ENCODE data around the gene CIZ1. TPM values are rescaled to one million over a fixed set of nuclear protein-coding genes. Genes with fewer than 3 reads are reported as not detected.

The CIZ1 gene
- polyA plus RNA-seq, 1 experiment, result 26.9 TPM

DNA sequence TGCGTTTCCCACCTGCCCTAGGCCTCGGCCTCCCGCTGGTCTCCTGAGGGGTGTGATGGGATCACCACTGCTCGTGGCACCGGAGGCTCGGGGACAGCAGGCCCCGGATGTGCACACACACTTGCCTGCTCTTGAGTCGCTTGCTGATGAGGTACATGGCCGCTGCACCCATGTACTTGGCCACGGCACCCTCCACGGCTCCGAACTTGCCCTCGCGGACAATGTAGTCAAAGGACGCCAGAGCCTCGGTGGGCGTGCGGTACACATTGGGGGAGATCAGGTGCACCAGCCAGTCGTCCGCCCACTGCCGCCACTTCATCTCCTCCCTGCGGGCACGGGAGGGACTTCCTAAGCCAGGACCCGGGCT lies 68.6 kb downstream of the CIZ1 start:
- H3K27ac ChIP-seq (ENCODE audit: low read depth, low read length), result no peak overlapping the region
- H3K27me3 ChIP-seq (ENCODE audit: control insufficient read depth, insufficient read depth, low read length), result no peaks in the 10 kb centered on the region
- POLR2A ChIA-PET, result no interaction called here
- TF ChIP-seq, protein P1, sequence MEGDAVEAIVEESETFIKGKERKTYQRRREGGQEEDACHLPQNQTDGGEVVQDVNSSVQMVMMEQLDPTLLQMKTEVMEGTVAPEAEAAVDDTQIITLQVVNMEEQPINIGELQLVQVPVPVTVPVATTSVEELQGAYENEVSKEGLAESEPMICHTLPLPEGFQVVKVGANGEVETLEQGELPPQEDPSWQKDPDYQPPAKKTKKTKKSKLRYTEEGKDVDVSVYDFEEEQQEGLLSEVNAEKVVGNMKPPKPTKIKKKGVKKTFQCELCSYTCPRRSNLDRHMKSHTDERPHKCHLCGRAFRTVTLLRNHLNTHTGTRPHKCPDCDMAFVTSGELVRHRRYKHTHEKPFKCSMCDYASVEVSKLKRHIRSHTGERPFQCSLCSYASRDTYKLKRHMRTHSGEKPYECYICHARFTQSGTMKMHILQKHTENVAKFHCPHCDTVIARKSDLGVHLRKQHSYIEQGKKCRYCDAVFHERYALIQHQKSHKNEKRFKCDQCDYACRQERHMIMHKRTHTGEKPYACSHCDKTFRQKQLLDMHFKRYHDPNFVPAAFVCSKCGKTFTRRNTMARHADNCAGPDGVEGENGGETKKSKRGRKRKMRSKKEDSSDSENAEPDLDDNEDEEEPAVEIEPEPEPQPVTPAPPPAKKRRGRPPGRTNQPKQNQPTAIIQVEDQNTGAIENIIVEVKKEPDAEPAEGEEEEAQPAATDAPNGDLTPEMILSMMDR (IDR thresholded peaks at IDR 0.05; ENCODE audit: low read depth, low read length), result no peak
- no peak for DNase-seq (ENCODE audit: low read depth, low spot score)
- CTCF ChIA-PET, result no interaction called here
- no peaks in the 10 kb centered on the region; the same call in 1 of the 2 replicates for H3K9me3 ChIP-seq (ENCODE audit: control insufficient read depth, insufficient read depth, low read length)
- H3K4me3 ChIP-seq (ENCODE audit: low read depth, low read length), result no peak overlapping the region

DNA sequence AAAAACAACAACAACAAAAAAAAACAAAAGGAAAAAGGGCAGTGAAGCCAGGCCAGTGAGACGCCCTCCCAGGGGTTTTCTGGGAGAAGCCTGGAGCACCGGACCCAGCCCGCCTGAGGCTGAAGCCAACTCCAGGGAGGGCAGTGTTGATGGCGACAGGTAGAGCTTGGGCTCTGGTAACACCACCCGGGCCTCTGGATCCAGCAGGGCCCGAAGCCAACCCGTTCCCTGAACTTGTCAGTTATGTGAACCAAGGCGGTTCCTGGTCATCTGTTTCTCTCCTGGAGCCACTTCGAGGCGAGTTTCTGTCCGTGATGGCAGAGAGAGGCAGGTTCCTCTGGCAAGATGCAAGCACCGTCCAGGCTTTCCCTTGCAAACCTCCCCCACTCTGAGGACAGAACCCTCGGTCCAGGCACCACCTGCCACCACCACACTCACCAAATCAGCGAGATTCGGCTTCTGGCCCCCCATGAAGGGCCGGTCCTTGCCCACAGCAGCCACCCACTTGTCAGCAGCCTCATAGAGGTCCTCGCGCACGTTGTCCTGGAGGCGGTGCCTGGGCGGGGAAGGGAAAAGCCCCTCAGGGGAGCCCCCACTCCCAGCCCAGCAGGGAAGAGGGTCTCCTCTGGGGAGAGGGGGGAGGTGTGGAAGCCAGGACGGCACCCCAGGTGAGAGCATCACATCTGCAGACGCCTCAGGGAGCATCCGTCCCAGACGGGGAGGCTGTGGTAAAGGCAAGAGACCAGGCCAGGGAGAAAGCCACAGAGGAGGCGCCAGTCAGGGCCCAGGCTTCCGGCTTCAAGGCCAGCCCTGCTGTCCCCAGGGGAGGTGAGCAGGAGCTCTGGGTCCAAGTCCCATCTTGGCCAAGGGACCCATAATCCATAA lies 69.2 kb downstream of the CIZ1 start:
- DNase-seq (ENCODE audit: low read depth, low spot score), result no peak
- Histone ChIP-seq H3K4me3 (ENCODE audit: low read depth, low read length) (no peak overlapping the region), H3K9me3 (ENCODE audit: control insufficient read depth, insufficient read depth, low read length) (no peaks in the 10 kb centered on the region), H3K27me3 (ENCODE audit: control insufficient read depth, insufficient read depth, low read length) (no peaks in the 10 kb centered on the region), H3K27ac (ENCODE audit: low read depth, low read length) (no peak overlapping the region)
- POLR2A ChIA-PET, result no interaction called here
- TF ChIP-seq, protein P1 (IDR thresholded peaks at IDR 0.05; ENCODE audit: low read depth, low read length), result no peak
- CTCF ChIA-PET, result no interaction called here

DNA sequence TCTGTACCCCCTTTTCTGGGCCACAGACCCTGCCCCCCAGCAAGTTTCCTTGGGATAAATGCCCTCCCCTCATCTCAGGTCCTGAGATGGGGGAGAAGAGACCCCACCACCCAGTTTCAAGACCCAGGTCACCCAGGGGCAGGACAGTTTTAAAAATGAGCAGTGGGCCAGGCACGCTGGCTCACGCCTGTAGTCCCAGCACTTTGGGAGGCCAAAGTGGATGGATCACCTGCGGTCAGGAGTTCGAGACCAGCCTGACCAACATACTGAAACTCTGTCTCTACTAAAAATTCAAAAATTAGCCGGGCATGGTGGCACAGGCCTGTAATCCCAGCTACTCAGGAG lies 69.9 kb downstream of the CIZ1 start:
- CTCF ChIA-PET, result interaction anchor here (0.7 kb wide), 1 partner anchor 13 kb away, joined by 4 read pairs; no protein-coding TSS in a partner anchor

DNA sequence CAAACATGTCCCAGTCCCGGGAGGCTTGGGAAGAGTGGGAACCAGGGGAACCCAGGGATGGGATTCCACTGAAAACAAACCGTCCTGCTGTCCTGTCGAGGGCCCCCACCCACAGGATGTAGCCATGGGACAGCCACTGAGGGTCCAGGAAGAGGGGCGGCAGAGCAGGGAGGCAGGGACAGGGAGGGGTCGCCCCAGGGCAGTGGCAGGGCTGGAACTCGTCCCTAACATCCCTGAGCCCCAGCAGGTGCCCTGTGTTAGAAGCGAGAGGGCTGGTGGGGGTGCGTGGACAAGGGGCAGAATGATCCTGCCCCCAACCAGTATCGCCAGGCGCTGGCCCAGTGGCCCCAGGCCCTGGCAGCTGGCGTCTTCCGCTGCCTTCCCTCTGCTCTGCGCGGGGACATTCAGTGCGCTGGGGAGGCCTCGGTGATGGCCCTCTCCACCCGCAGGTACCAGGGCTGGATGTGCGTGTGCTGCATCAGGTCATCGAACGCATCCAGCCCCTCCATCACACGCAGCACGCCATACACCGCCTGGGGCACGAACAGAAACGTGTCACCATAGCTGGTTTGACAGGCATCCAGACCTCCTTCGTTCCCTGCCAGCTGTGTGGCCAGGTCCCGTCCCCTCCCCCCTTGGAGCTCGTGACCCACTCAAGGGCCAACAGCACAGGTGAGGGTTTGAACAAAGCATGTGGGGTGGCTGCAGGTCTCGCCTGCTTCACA lies 70.5 kb downstream of the CIZ1 start:
- TF ChIP-seq, protein P1 (IDR thresholded peaks at IDR 0.05; ENCODE audit: low read depth, low read length), result no peak
- no peaks in the 10 kb centered on the region for H3K9me3 ChIP-seq (ENCODE audit: control insufficient read depth, insufficient read depth, low read length)
- no peaks in the 10 kb centered on the region for H3K27me3 ChIP-seq (ENCODE audit: control insufficient read depth, insufficient read depth, low read length)
- H3K27ac ChIP-seq (ENCODE audit: low read depth, low read length), result no peak overlapping the region
- DNase-seq (ENCODE audit: low read depth, low spot score), result no peak
- ChIA-PET POLR2A (no interaction called here), CTCF (interaction anchor here (0.7 to 1.5 kb wide), 2 partner anchors 13 to 178 kb away, joined by 4 to 15 read pairs; no protein-coding TSS in a partner anchor)
- no peak overlapping the region for H3K4me3 ChIP-seq (ENCODE audit: low read depth, low read length)

More for the DNA sequence above, 69.9 kb downstream of the CIZ1 start:
- no peak overlapping the region for H3K4me3 ChIP-seq (ENCODE audit: low read depth, low read length)
- POLR2A ChIA-PET, result no interaction called here
- TF ChIP-seq, protein P1 (IDR thresholded peaks at IDR 0.05; ENCODE audit: low read depth, low read length), result no peak
- no peaks in the 10 kb centered on the region for H3K9me3 ChIP-seq (ENCODE audit: control insufficient read depth, insufficient read depth, low read length)
- H3K27ac ChIP-seq (ENCODE audit: low read depth, low read length), result no peak overlapping the region
- H3K27me3 ChIP-seq (ENCODE audit: control insufficient read depth, insufficient read depth, low read length), result no peaks in the 10 kb centered on the region
- no peak for DNase-seq (ENCODE audit: low read depth, low spot score)
